Lower lobe of right lung (tissue), 2 donors: ENCODE measurements around the gene PRSS16. TPM values are rescaled to one million over a fixed set of nuclear protein-coding genes. Genes with fewer than 3 reads are reported as not detected.

Experiments used
- ATAC-seq, 2 donors: fragments of 200-7000 bp; cut with Tn5 transposase; one replicate each; pipeline ENCODE4 v1.9.1; 2020 to 2022; ENCODE audit warnings: mild to moderate bottlenecking in 2 of 2, moderate library complexity in 2 of 2
- DNase-seq: peaks from one replicate; pipeline ENCODE4 v3.0.0-alpha.2; 2020
- H3K27ac ChIP-seq: fragments of 200-600 bp; one replicate; pipeline ENCODE4 v1.8.0; 2022
- H3K27me3 ChIP-seq: fragments of 200-600 bp; one replicate; pipeline ENCODE4 v1.8.0; 2022; ENCODE audit warnings: low read depth
- H3K36me3 ChIP-seq: fragments of 200-600 bp; one replicate; pipeline ENCODE4 v1.8.0; 2022; ENCODE audit warnings: mild to moderate bottlenecking
- H3K4me1 ChIP-seq: fragments of 200-600 bp; one replicate; pipeline ENCODE4 v1.8.0; 2022
- H3K4me3 ChIP-seq: fragments of 200-600 bp; one replicate; pipeline ENCODE4 v1.8.0; 2022; ENCODE audit warnings: mild to moderate bottlenecking
- H3K9me3 ChIP-seq: fragments of 200-600 bp; one replicate; pipeline ENCODE4 v1.8.0; 2022
- CTCF ChIP-seq: fragments of 200-600 bp; IDR thresholded peaks from one replicate; pipeline ENCODE4 v1.8.0; 2022; ENCODE audit warnings: antibody characterized with exemption, mild to moderate bottlenecking
- intact Hi-C: fragments of 100-400 bp; cut with DNase I; formaldehyde crosslinking; loops from one replicate; pipeline ENCODE4 v1.11.0; 2022
- total RNA-seq: library from RNA; stranded (reverse); fragmentation: NEBNext Ultra II Directional; extraction: Animal tissue kit (Norgen Biotek cat#: 25700); gene quantifications from one replicate; pipeline ENCODE4 v1.2.1, GENCODE V29; 2021
- donor health status: DM: no; HTN: yes; CAD: no; lungs with severe emphysema.

The PRSS16 gene
- total RNA-seq, 1 donor from 2014 or later = 13.4 TPM

GRCh38 chr6:27250277-27251111 lies 3.0 kb downstream of the PRSS16 start:
- peak overlapping the region; percentile 87 for H3K27ac ChIP-seq
- ATAC-seq (peak in 1 of 2 donors; percentile 2), DNase-seq (no peak)
- no peak for TF ChIP-seq CTCF
- H3K27me3 ChIP-seq = peaks cover 69% of the 10 kb centered on the region
- H3K4me3 ChIP-seq = peak overlapping the region; percentile 62
- intact Hi-C loops = no loop called here
- no peaks in the 10 kb centered on the region for H3K36me3 ChIP-seq
- H3K9me3 ChIP-seq = no peaks in the 10 kb centered on the region
- H3K4me1 ChIP-seq = peaks cover 4% of the 10 kb centered on the region

- intact Hi-C loops = no loop called here
- H3K4me3 ChIP-seq = peak overlapping the region; percentile 62
- no peaks in the 10 kb centered on the region for H3K36me3 ChIP-seq
- peak overlapping the region; percentile 87 for H3K27ac ChIP-seq
- peaks cover 65% of the 10 kb centered on the region for H3K27me3 ChIP-seq
- TF ChIP-seq CTCF = no peak
- peaks cover 4% of the 10 kb centered on the region for H3K4me1 ChIP-seq
- DNase-seq (peak; percentile 95), ATAC-seq (peak; percentile 96 to 98)
- no peaks in the 10 kb centered on the region for H3K9me3 ChIP-seq
Observed at GRCh38 chr6:27251112-27251605, 3.7 kb downstream of the PRSS16 start.

DNA sequence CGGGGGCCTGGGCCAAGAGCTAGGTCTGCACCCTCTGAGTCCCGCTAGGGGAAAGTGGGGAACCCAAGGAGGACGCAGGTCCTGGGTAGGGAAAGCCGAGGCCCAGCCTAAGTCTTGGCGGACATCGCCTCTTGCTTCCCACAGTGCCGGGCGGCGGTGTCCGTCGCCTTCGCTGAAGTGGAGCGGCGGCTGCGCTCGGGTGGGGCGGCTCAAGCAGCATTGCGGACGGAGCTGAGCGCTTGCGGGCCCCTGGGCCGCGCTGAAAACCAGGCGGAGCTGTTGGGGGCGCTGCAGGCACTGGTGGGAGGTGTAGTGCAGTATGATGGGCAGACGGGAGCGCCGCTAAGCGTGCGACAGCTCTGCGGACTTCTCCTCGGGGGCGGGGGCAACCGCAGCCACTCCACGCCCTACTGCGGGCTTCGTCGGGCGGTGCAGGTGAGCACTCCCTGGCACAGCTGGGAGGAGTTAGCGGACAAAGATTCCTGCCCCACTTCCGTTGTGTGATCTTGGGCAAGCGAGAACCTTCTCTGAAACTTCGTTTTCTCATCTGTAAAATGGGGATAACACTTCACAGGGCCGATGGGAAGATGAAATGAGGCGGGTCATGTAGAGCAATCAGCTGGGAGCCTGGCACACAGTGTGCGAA lies 4.2 kb downstream of the PRSS16 start:
- Histone ChIP-seq H3K27ac (peak overlapping the region; percentile 87), H3K4me3 (peak overlapping the region; percentile 62), H3K27me3 (peaks cover 64% of the 10 kb centered on the region), H3K36me3 (no peaks in the 10 kb centered on the region), H3K9me3 (no peaks in the 10 kb centered on the region), H3K4me1 (peaks cover 4% of the 10 kb centered on the region)
- ATAC-seq (peak; percentile 94 to 95), DNase-seq (peak; percentile 90)
- intact Hi-C loops = no loop called here
- TF ChIP-seq CTCF = peak; percentile 48

DNA sequence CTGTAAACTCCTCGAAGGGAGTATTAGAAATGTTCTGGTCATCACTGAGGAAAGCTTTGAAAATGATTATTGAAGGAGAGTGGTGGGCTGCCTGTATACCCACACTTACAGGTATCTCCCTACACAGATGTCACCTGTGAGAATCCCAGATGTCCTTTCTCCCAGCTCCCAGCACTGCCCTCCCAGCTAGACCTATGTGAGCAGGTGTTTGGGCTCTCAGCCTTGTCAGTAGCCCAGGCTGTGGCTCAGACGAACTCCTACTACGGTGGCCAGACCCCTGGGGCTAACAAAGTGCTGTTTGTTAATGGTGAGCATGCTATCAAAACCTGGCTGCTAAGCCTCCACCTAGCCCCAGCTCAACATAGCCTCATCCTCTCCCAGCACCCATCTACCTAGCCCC lies 7.1 kb downstream of the PRSS16 start:
- H3K9me3 ChIP-seq = no peaks in the 10 kb centered on the region
- DNase-seq (no peak), ATAC-seq (no peak)
- intact Hi-C loops = no loop called here
- H3K27ac ChIP-seq = no peak overlapping the region
- H3K4me1 ChIP-seq = peaks cover 4% of the 10 kb centered on the region
- H3K36me3 ChIP-seq = no peaks in the 10 kb centered on the region
- H3K4me3 ChIP-seq = no peak overlapping the region
- no peak for TF ChIP-seq CTCF
- H3K27me3 ChIP-seq = peaks cover 53% of the 10 kb centered on the region

DNA sequence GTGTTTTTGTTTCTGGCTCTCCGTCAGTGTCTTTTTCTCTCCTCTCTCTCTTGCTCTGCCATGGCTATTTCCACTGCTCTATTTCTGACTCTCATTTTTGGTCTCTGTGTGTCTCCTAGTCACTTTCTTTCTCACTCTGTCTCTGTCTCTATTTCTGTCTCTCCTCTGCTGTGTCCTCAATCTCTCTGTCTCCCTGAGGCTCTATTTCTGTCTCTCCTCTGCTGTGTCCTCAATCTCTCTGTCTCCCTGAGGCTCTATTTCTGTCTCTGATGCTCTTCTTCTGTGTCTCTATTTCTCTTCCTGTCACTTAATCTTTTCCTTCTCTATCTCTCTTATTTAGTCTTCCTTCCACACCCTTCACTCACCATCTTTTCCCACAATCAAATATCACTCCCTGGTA lies 8.4 kb downstream of the PRSS16 start:
- peaks cover 4% of the 10 kb centered on the region for H3K4me1 ChIP-seq
- peaks cover 59% of the 10 kb centered on the region for H3K27me3 ChIP-seq
- DNase-seq = no peak
- no peaks in the 10 kb centered on the region for H3K36me3 ChIP-seq
- ATAC-seq = no peak
- no peak overlapping the region for H3K27ac ChIP-seq
- H3K4me3 ChIP-seq = no peak overlapping the region
- intact Hi-C loops = no loop called here
- no peak for TF ChIP-seq CTCF
- H3K9me3 ChIP-seq = no peaks in the 10 kb centered on the region
